IMR-90 (cell line): ENCODE measurements around the gene ADAM23. TPM values are rescaled to one million over a fixed set of nuclear protein-coding genes. Genes with fewer than 3 reads are reported as not detected.

Experiments used
- ATAC-seq: fragments of 200-7000 bp; cut with Tn5 transposase; 2 replicates; pipeline ENCODE4 v1.9.1; 2020; ENCODE audit warnings: low read depth, mild to moderate bottlenecking, moderate library complexity
- BruUV-seq: library from RNA; stranded (reverse); fragments of 400-500 nt; replicated peaks from 2 replicates; lab custom pipeline; 2021; lab: Mats Ljungman, UMichigan
- CTCF ChIA-PET: fragments of 300-600 bp; formaldehyde crosslinking; extraction: SDS; loops from one replicate; lab custom pipeline; 2021; ENCODE audit warnings: antibody characterized with exemption; lab: Yijun Ruan, JAX
- POLR2A ChIA-PET: fragments of 300-600 bp; sonication (Branson Sonifier 250); formaldehyde crosslinking; loops from one replicate; lab custom pipeline; 2022; ENCODE audit warnings: antibody characterized with exemption; ENCODE audit not compliant: unreplicated experiment; lab: Charles Lee
- DNase-seq: peaks from one replicate; pipeline ENCODE4 v3.0.0; 2013
- H2AFZ ChIP-seq: replicated peaks from 2 replicates; pipeline ENCODE3; 2013; ENCODE audit warnings: low read length, mild to moderate bottlenecking; ENCODE audit not compliant: poor library complexity
- H2AK5ac ChIP-seq: 2 replicates; pipeline ENCODE4 v1.6.1; 2013; ENCODE audit warnings: low read depth, low read length, inconsistent platforms
- H2AK9ac ChIP-seq: replicated peaks from 2 replicates; pipeline ENCODE3; 2013; ENCODE audit warnings: mild to moderate bottlenecking, low read depth, low read length, moderate library complexity; ENCODE audit not compliant: poor library complexity
- H2BK120ac ChIP-seq: 2 replicates; pipeline ENCODE4 v1.6.1; 2013; ENCODE audit warnings: low read depth, low read length, inconsistent platforms
- H2BK15ac ChIP-seq: 3 replicates; pipeline ENCODE4 v1.6.1; 2013; ENCODE audit warnings: low read depth, low read length, inconsistent platforms
- H2BK20ac ChIP-seq: 2 replicates; pipeline ENCODE4 v1.6.1; 2013; ENCODE audit warnings: low read depth, mild to moderate bottlenecking, inconsistent platforms, low read length, moderate library complexity
- H2BK5ac ChIP-seq: 2 replicates; pipeline ENCODE4 v1.6.1; 2013; ENCODE audit warnings: mild to moderate bottlenecking, low read depth, low read length, inconsistent platforms; ENCODE audit not compliant: poor library complexity, severe bottlenecking
- H3K14ac ChIP-seq: replicated peaks from 2 replicates; pipeline ENCODE4 v1.6.1; 2013; ENCODE audit warnings: low read depth, low read length, inconsistent platforms
- H3K18ac ChIP-seq: 2 replicates; pipeline ENCODE4 v1.6.1; 2013; ENCODE audit warnings: low read depth, low read length, control low read depth
- H3K23ac ChIP-seq: 2 replicates; pipeline ENCODE4 v1.6.1; 2013; ENCODE audit warnings: low read depth, low read length, inconsistent platforms
- H3K27ac ChIP-seq: 2 replicates; pipeline ENCODE4 v1.5.1; 2013; ENCODE audit warnings: mild to moderate bottlenecking, control low read depth, low read length; ENCODE audit not compliant: insufficient read depth
- H3K27me3 ChIP-seq: 2 replicates; pipeline ENCODE4 v1.6.1; 2013; ENCODE audit warnings: low read length; ENCODE audit not compliant: control insufficient read depth, insufficient read depth
- H3K36me3 ChIP-seq: 2 replicates; pipeline ENCODE4 v1.6.1; 2013; ENCODE audit warnings: low read length, mixed read lengths; ENCODE audit not compliant: control insufficient read depth, insufficient read depth
- H3K4ac ChIP-seq: 2 replicates; pipeline ENCODE4 v1.6.1; 2013; ENCODE audit warnings: low read depth, low read length, inconsistent platforms
- H3K4me1 ChIP-seq: 2 replicates; pipeline ENCODE4 v1.6.1; 2013; ENCODE audit warnings: low read length, mixed read lengths; ENCODE audit not compliant: control insufficient read depth, insufficient read depth
- H3K4me2 ChIP-seq: 2 replicates; pipeline ENCODE4 v1.6.1; 2013; ENCODE audit warnings: low read depth, mild to moderate bottlenecking, control low read depth, low read length, moderate library complexity
- H3K4me3 ChIP-seq: 2 replicates; pipeline ENCODE4 v1.5.1; 2013; ENCODE audit warnings: low read depth, mild to moderate bottlenecking, control low read depth, low read length, moderate library complexity; ENCODE audit not compliant: insufficient read depth
- H3K56ac ChIP-seq: 2 replicates; pipeline ENCODE4 v1.6.1; 2013; ENCODE audit warnings: low read length, inconsistent platforms; ENCODE audit not compliant: insufficient read depth; ENCODE audit errors: extremely low read depth
- H3K79me1 ChIP-seq, 2 experiments: 2 replicates each; pipeline ENCODE4 v1.6.1; 2013; ENCODE audit warnings: low read length in 2 of 2, inconsistent platforms in 1 of 2, low read depth in 1 of 2
- H3K9ac ChIP-seq: 2 replicates; pipeline ENCODE4 v1.6.1; 2013; ENCODE audit warnings: low read depth, low read length, control low read depth
- H3K9me1 ChIP-seq: 2 replicates; pipeline ENCODE4 v1.6.1; 2013; ENCODE audit warnings: low read length, inconsistent platforms; ENCODE audit not compliant: insufficient read depth
- H3K9me3 ChIP-seq: 2 replicates; pipeline ENCODE4 v1.6.1; 2013; ENCODE audit warnings: low read length; ENCODE audit not compliant: control insufficient read depth, insufficient read depth
- H4K20me1 ChIP-seq: 2 replicates; pipeline ENCODE4 v1.6.1; 2013; ENCODE audit warnings: low read length, inconsistent platforms; ENCODE audit not compliant: insufficient read depth
- H4K5ac ChIP-seq: 2 replicates; pipeline ENCODE4 v1.6.1; 2013; ENCODE audit warnings: mild to moderate bottlenecking, low read depth, low read length, control low read depth
- H4K8ac ChIP-seq, 2 experiments: 2 replicates each; pipeline ENCODE4 v1.6.1; 2013; ENCODE audit warnings: low read depth in 2 of 2, low read length in 2 of 2, control low read depth in 1 of 2, inconsistent platforms in 1 of 2
- H4K91ac ChIP-seq: 2 replicates; pipeline ENCODE4 v1.6.1; 2013; ENCODE audit warnings: low read depth, low read length, inconsistent platforms; ENCODE audit not compliant: insufficient read depth
- BHLHE40 ChIP-seq: fragments of 150-350 bp; IDR thresholded peaks from 2 replicates; pipeline ENCODE4 v1.6.1; 2016; ENCODE audit warnings: mild to moderate bottlenecking, low read depth, low read length
- CEBPB ChIP-seq: IDR thresholded peaks from 2 replicates; pipeline ENCODE4 v1.6.1; 2012; ENCODE audit warnings: low read depth, low read length, improper control_type of control experiment
- CHD1 ChIP-seq: IDR thresholded peaks from 2 replicates; pipeline ENCODE4 v1.6.1; 2012; ENCODE audit warnings: low read depth, low read length, improper control_type of control experiment
- ELK1 ChIP-seq: fragments of 150-350 bp; IDR thresholded peaks from 2 replicates; pipeline ENCODE4 v1.6.1; 2016; ENCODE audit warnings: low read depth, mild to moderate bottlenecking, low read length, moderate library complexity, borderline replicate concordance
- MAFK ChIP-seq: IDR thresholded peaks from 2 replicates; pipeline ENCODE4 v1.6.1; 2012; ENCODE audit warnings: low read depth, low read length, improper control_type of control experiment
- MAZ ChIP-seq: IDR thresholded peaks from 2 replicates; pipeline ENCODE4 v1.6.1; 2012; ENCODE audit warnings: low read depth, mild to moderate bottlenecking, low read length, improper control_type of control experiment, moderate library complexity, borderline replicate concordance
- MXI1 ChIP-seq: IDR thresholded peaks from 2 replicates; pipeline ENCODE4 v1.6.1; 2012; ENCODE audit warnings: low read depth, mild to moderate bottlenecking, low read length, moderate library complexity, borderline replicate concordance
- NFE2L2 ChIP-seq: fragments of 150-350 bp; IDR thresholded peaks from 2 replicates; pipeline ENCODE4 v1.6.1; 2016; ENCODE audit warnings: low read depth, mild to moderate bottlenecking, low read length
- POLR2A ChIP-seq: IDR thresholded peaks from 2 replicates; pipeline ENCODE4 v1.6.1; 2012; ENCODE audit warnings: mild to moderate bottlenecking, low read depth, low read length
- RAD21 ChIP-seq: IDR thresholded peaks from 2 replicates; pipeline ENCODE4 v1.6.1; 2012; ENCODE audit warnings: low read length, improper control_type of control experiment
- RCOR1 ChIP-seq: IDR thresholded peaks from 2 replicates; pipeline ENCODE4 v1.6.1; 2012; ENCODE audit warnings: mild to moderate bottlenecking, low read length, improper control_type of control experiment; ENCODE audit not compliant: insufficient replicate concordance
- SMC3 ChIP-seq: fragments of 150-350 bp; IDR thresholded peaks from 2 replicates; pipeline ENCODE4 v1.6.1; 2016; ENCODE audit warnings: low read depth, mild to moderate bottlenecking, antibody characterized with exemption, low read length, moderate library complexity
- WGBS, 2 experiments: methylation state at CpG; one replicate each; pipeline versions ENCODE4 v1.1.5 to v1.1.7; 2013; ENCODE audit warnings: missing lambda C conversion rate in 2 of 2; ENCODE audit not compliant: insufficient read length in 1 of 2; ENCODE audit errors: extremely low coverage in 2 of 2; 5-methylcytosine and 5-hydroxymethylcytosine counted together
- dilution Hi-C: fragments of 300-500 bp; cut with HindIII; formaldehyde crosslinking; loops from one replicate; pipeline ENCODE4 v1.14.3; 2018; ENCODE audit warnings: low sequenced_read_pairs; ENCODE audit not compliant: unreplicated experiment
- in situ Hi-C: fragments of 300-500 bp; cut with MboI; formaldehyde crosslinking; loops from 3 replicates; pipeline ENCODE4 v1.14.3; 2019; ENCODE audit warnings: low sequenced_read_pairs, inconsistent platforms, mixed read lengths
- intact Hi-C: fragments of 100-400 bp; cut with micrococcal nuclease; formaldehyde crosslinking; loops from 2 replicates; pipeline ENCODE4 v1.10.0; 2022
- polyA plus RNA-seq, 3 experiments: library from polyadenylated mRNA; depleted of rRNA; stranded (reverse); fragments of >200 nt; gene quantifications; 2 replicates each; pipeline ENCODE4 v1.2.3, GENCODE V29; 2012; ENCODE audit warnings: low replicate concordance in 1 of 3
- total RNA-seq: library from RNA; depleted of rRNA; stranded (reverse); fragments of >200 nt; gene quantifications from 2 replicates; pipeline ENCODE4 v1.2.3, GENCODE V29; 2012
- TF ChIP-seq, protein P1 (sequence below): fragments of 150-350 bp; IDR thresholded peaks from 2 replicates; pipeline ENCODE4 v1.6.1; 2017; ENCODE audit warnings: mild to moderate bottlenecking, antibody characterized with exemption, low read length, low read depth
- TF ChIP-seq, protein P2 (sequence below): conservative IDR thresholded peaks from 2 replicates; pipeline ENCODE4 v1.5.1; 2012; ENCODE audit warnings: mild to moderate bottlenecking, low read depth, low read length, improper control_type of control experiment

ADAM23 gene
- total and polyA plus RNA-seq, 2 of the 4 experiments (the other 2 are of a cell fraction): 2.9 to 10.3 TPM

DNA sequence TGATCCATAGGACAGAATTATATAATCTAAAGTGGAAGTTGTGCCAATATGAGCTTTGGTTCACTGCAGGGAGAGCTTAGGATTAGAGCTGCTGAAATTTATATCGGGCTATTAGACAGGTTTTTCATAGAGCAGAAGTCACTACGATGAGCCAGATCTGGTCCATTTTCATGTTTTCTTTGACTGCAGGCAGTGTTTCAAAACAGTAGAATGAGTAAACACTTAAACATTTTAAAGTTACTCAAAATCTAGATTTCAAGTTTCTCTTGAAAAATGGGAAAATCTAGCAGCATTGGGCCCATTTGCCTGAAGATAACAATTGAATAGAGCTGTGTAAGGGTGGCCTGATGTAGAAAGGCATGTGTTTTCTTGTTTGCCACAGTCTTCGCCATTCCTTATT, 14.5 kb upstream of the ADAM23 start:
- no peak overlapping the region for H2AFZ ChIP-seq
- H3K4me2 ChIP-seq: no peak overlapping the region
- no peak overlapping the region for H3K4ac ChIP-seq
- no peak overlapping the region for H4K5ac ChIP-seq
- H3K9me1 ChIP-seq: no peaks in the 10 kb centered on the region
- dilution Hi-C loops: no loop called here
- no peak overlapping the region for H3K18ac ChIP-seq
- ChIA-PET CTCF (interaction anchor here (0.6 kb wide), 1 partner anchor 53 kb away, joined by 3 read pairs; no protein-coding TSS in a partner anchor), POLR2A (no interaction called here)
- no peaks in the 10 kb centered on the region for H3K4me1 ChIP-seq
- no TSS peak for BruUV-seq
- in situ Hi-C loops: no loop called here
- H3K27me3 ChIP-seq: no peaks in the 10 kb centered on the region
- H2BK15ac ChIP-seq: no peak overlapping the region
- H2BK5ac ChIP-seq: no peak overlapping the region
- H4K8ac ChIP-seq: no peak overlapping the region
- WGBS, 2 experiments: no CpG with 5 or more reads among the region's 3 CpGs
- H4K91ac ChIP-seq: no peak overlapping the region
- H3K9me3 ChIP-seq: no peaks in the 10 kb centered on the region
- DNase-seq (no peak), ATAC-seq (peak; percentile 53)
- H4K20me1 ChIP-seq: no peaks in the 10 kb centered on the region
- H3K4me3 ChIP-seq: no peak overlapping the region
- TF ChIP-seq MAZ (no peak), RAD21 (no peak), CHD1 (no peak), CEBPB (no peak), MAFK (no peak), NFE2L2 (no peak), MXI1 (no peak), RCOR1 (no peak), BHLHE40 (no peak), SMC3 (no peak), POLR2A (no peak), ELK1 (no peak)
- TF ChIP-seq, protein P1, sequence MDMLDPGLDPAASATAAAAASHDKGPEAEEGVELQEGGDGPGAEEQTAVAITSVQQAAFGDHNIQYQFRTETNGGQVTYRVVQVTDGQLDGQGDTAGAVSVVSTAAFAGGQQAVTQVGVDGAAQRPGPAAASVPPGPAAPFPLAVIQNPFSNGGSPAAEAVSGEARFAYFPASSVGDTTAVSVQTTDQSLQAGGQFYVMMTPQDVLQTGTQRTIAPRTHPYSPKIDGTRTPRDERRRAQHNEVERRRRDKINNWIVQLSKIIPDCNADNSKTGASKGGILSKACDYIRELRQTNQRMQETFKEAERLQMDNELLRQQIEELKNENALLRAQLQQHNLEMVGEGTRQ: no peak
- TF ChIP-seq, protein P2, sequence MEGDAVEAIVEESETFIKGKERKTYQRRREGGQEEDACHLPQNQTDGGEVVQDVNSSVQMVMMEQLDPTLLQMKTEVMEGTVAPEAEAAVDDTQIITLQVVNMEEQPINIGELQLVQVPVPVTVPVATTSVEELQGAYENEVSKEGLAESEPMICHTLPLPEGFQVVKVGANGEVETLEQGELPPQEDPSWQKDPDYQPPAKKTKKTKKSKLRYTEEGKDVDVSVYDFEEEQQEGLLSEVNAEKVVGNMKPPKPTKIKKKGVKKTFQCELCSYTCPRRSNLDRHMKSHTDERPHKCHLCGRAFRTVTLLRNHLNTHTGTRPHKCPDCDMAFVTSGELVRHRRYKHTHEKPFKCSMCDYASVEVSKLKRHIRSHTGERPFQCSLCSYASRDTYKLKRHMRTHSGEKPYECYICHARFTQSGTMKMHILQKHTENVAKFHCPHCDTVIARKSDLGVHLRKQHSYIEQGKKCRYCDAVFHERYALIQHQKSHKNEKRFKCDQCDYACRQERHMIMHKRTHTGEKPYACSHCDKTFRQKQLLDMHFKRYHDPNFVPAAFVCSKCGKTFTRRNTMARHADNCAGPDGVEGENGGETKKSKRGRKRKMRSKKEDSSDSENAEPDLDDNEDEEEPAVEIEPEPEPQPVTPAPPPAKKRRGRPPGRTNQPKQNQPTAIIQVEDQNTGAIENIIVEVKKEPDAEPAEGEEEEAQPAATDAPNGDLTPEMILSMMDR: no peak
- no peaks in the 10 kb centered on the region for H3K79me1 ChIP-seq
- H3K9ac ChIP-seq: no peak overlapping the region
- H2BK20ac ChIP-seq: no peak overlapping the region
- H3K36me3 ChIP-seq: no peaks in the 10 kb centered on the region
- H3K27ac ChIP-seq: no peak overlapping the region
- H3K23ac ChIP-seq: no peak overlapping the region
- no peak overlapping the region for H2AK5ac ChIP-seq
- no peak overlapping the region for H2BK120ac ChIP-seq
- no peak overlapping the region for H3K14ac ChIP-seq
- no peak overlapping the region for H2AK9ac ChIP-seq
- intact Hi-C loops: no loop called here
- no peak overlapping the region for H3K56ac ChIP-seq
